Stimulated activated CD4-positive, alpha-beta T cell treated with anti-CD3 and anti-CD28 coated beads, Interleukin-4, amount 100 ng/mL, for 4 hours (primary cell): ENCODE results near the gene SLC6A9.

Source experiments
- DNase-seq, 2 experiments: peaks; one replicate each; pipeline ENCODE4 v3.0.0-alpha.2; 2020

SLC6A9 gene

GRCh38 chr1:44047131-44047530, 15.9 kb upstream of the SLC6A9 start:
- DNase-seq: no peak

- DNase-seq: no peak
Measured at GRCh38 chr1:44045064-44045463, 13.8 kb upstream of the SLC6A9 start.

GRCh38 chr1:44044071-44044801, 13.0 kb upstream of the SLC6A9 start:
- DNase-seq: no peak

- DNase-seq: no peak
Measured at GRCh38 chr1:44043176-44044070, 12.2 kb upstream of the SLC6A9 start.

GRCh38 chr1:44040846-44041245, 9.6 kb upstream of the SLC6A9 start:
- DNase-seq: no peak

- no peak for DNase-seq
Measured at GRCh38 chr1:44040418-44040817, 9.2 kb upstream of the SLC6A9 start.

- DNase-seq: no peak
Measured at GRCh38 chr1:44038876-44039657, 7.8 kb upstream of the SLC6A9 start.

GRCh38 chr1:44037154-44037553, 5.9 kb upstream of the SLC6A9 start:
- no peak for DNase-seq

- peak; percentile 57 for DNase-seq
Measured at GRCh38 chr1:44036409-44037139, 5.3 kb upstream of the SLC6A9 start.

GRCh38 chr1:44035726-44036408, 4.6 kb upstream of the SLC6A9 start:
- DNase-seq: no peak

GRCh38 chr1:44034976-44035716, 3.9 kb upstream of the SLC6A9 start:
- no peak for DNase-seq

GRCh38 chr1:44034423-44034822, 3.2 kb upstream of the SLC6A9 start:
- DNase-seq: no peak

- DNase-seq: no peak
Measured at GRCh38 chr1:44033756-44034155, 2.5 kb upstream of the SLC6A9 start.

- no peak for DNase-seq
Measured at GRCh38 chr1:44033041-44033575, 1.8 kb upstream of the SLC6A9 start.

GRCh38 chr1:44032170-44032790, 1.0 kb upstream of the SLC6A9 start:
- DNase-seq: no peak

GRCh38 chr1:44030605-44031251, 534 bp downstream of the SLC6A9 start:
- peak; percentile 40 to 65 for DNase-seq

GRCh38 chr1:44029911-44030604, 1.2 kb downstream of the SLC6A9 start:
- peak; percentile 85 to 90 for DNase-seq

- DNase-seq: no peak
Measured at GRCh38 chr1:44029260-44029910, 1.9 kb downstream of the SLC6A9 start.

- DNase-seq: no peak
Measured at GRCh38 chr1:44027320-44027719, 3.9 kb downstream of the SLC6A9 start.
